ENCODE data around the gene SNN.
A peak's percentile ranks its signal among the peaks of the same experiment; 100 is the strongest.

Gene SNN

GRCh38 chr16:11635113-11635652, 33.1 kb upstream of the SNN start:
- DNase-seq (ENCODE audit: low read depth) = no peak

- no peak for DNase-seq (ENCODE audit: low read depth)
Observed at GRCh38 chr16:11635679-11636171, 32.5 kb upstream of the SNN start.

GRCh38 chr16:11636172-11636721, 32.0 kb upstream of the SNN start:
- DNase-seq (ENCODE audit: low read depth) = no peak

GRCh38 chr16:11637320-11637719, 30.9 kb upstream of the SNN start:
- DNase-seq (ENCODE audit: low read depth) = no peak

- DNase-seq (ENCODE audit: low read depth) = no peak
Observed at GRCh38 chr16:11638140-11638539, 30.1 kb upstream of the SNN start.

GRCh38 chr16:11639008-11639562, 29.2 kb upstream of the SNN start:
- no peak for DNase-seq (ENCODE audit: low read depth)

GRCh38 chr16:11639925-11640899, 28.0 kb upstream of the SNN start:
- peak; percentile 94 for DNase-seq (ENCODE audit: low read depth)

- DNase-seq (ENCODE audit: low read depth) = peak; percentile 78
Observed at GRCh38 chr16:11640987-11641817, 27.1 kb upstream of the SNN start.

GRCh38 chr16:11642765-11643116, 25.5 kb upstream of the SNN start:
- DNase-seq (ENCODE audit: low read depth) = no peak

- no peak for DNase-seq (ENCODE audit: low read depth)
Observed at GRCh38 chr16:11649276-11649675, 19.0 kb upstream of the SNN start.

GRCh38 chr16:11650641-11651591, 17.3 kb upstream of the SNN start:
- no peak for DNase-seq (ENCODE audit: low read depth)

- DNase-seq (ENCODE audit: low read depth) = no peak
Observed at GRCh38 chr16:11651796-11652195, 16.5 kb upstream of the SNN start.

GRCh38 chr16:11655655-11656054, 12.6 kb upstream of the SNN start:
- DNase-seq (ENCODE audit: low read depth) = no peak

- no peak for DNase-seq (ENCODE audit: low read depth)
Observed at GRCh38 chr16:11657556-11657955, 10.7 kb upstream of the SNN start.

- DNase-seq (ENCODE audit: low read depth) = no peak
Observed at GRCh38 chr16:11658896-11659708, 9.2 kb upstream of the SNN start.

GRCh38 chr16:11660565-11660964, 7.7 kb upstream of the SNN start:
- no peak for DNase-seq (ENCODE audit: low read depth)

GRCh38 chr16:11662582-11662981, 5.7 kb upstream of the SNN start:
- no peak for DNase-seq (ENCODE audit: low read depth)

- no peak for DNase-seq (ENCODE audit: low read depth)
Observed at GRCh38 chr16:11665071-11665491, 3.2 kb upstream of the SNN start.

GRCh38 chr16:11666103-11667055, 1.9 kb upstream of the SNN start:
- no peak for DNase-seq (ENCODE audit: low read depth)

Data from ELR (cell line).